Superior temporal gyrus (tissue), 1 donor: ENCODE data around the gene SMAD6.
A peak's percentile ranks its signal among the peaks of the same experiment; 100 is the strongest.

Source experiments
- DNase-seq: peaks from one replicate; pipeline ENCODE4 v3.0.0-alpha.2; 2016; ENCODE audit errors: extremely low spot score

SMAD6 gene

GRCh38 chr15:66758844-66759243, 56.8 kb downstream of the SMAD6 start:
- DNase-seq = no peak

GRCh38 chr15:66760097-66760967, 58.3 kb downstream of the SMAD6 start:
- no peak for DNase-seq

GRCh38 chr15:66760968-66761725, 59.1 kb downstream of the SMAD6 start:
- no peak for DNase-seq

GRCh38 chr15:66761726-66762595, 59.9 kb downstream of the SMAD6 start:
- no peak for DNase-seq

- no peak for DNase-seq
These were observed 61.4 kb downstream of the SMAD6 start for GRCh38 chr15:66763186-66764071.

GRCh38 chr15:66764072-66764786, 62.2 kb downstream of the SMAD6 start:
- DNase-seq = no peak

GRCh38 chr15:66765478-66766281, 63.6 kb downstream of the SMAD6 start:
- DNase-seq = no peak

GRCh38 chr15:66766282-66767230, 64.5 kb downstream of the SMAD6 start:
- no peak for DNase-seq

- no peak for DNase-seq
These were observed 65.2 kb downstream of the SMAD6 start for GRCh38 chr15:66767240-66767659.

- DNase-seq = no peak
These were observed 67.0 kb downstream of the SMAD6 start for GRCh38 chr15:66768987-66769386.

- DNase-seq = no peak
These were observed 68.7 kb downstream of the SMAD6 start for GRCh38 chr15:66770518-66771350.

GRCh38 chr15:66771351-66771650, 69.3 kb downstream of the SMAD6 start:
- no peak for DNase-seq

GRCh38 chr15:66772604-66773128, 70.6 kb downstream of the SMAD6 start:
- no peak for DNase-seq

- DNase-seq = no peak
These were observed 71.3 kb downstream of the SMAD6 start for GRCh38 chr15:66773129-66773873.

- peak; percentile 73 for DNase-seq
These were observed 72.2 kb downstream of the SMAD6 start for GRCh38 chr15:66774001-66774814.
